Suprapubic skin (tissue), 4 donors: Measurements from ENCODE around the gene DHCR7.

ENCODE experiments used
- CTCF ChIP-seq, 2 donors: fragments of 200-600 bp in 1 of 2; fragments of 450-650 bp in 1 of 2; sonication (generic) in 1 of 2; IDR thresholded peaks; one replicate each; pipeline ENCODE4 v1.5.1; 2016 to 2019; ENCODE audit warnings: antibody characterized with exemption in 2 of 2, mild to moderate bottlenecking in 1 of 2, moderate library complexity in 1 of 2
- POLR2A ChIP-seq, 2 donors: fragments of 450-650 bp; IDR thresholded peaks; one replicate each; pipeline ENCODE4 v1.6.1; 2017; ENCODE audit warnings: antibody characterized with exemption in 2 of 2, mild to moderate bottlenecking in 2 of 2, moderate library complexity in 2 of 2
- POLR2AphosphoS5 ChIP-seq, 3 donors: sonication (generic); formaldehyde crosslinking; IDR thresholded peaks; one replicate each; pipeline ENCODE4 v1.6.1; 2017; ENCODE audit warnings: antibody characterized with exemption in 3 of 3

GRCh38 chr11:71399341-71399740, 48.9 kb downstream of the DHCR7 start:
- TF ChIP-seq CTCF (IDR thresholded peaks at IDR 0.05) (no peak), POLR2AphosphoS5 (IDR thresholded peaks at IDR 0.05) (no peak), POLR2A (IDR thresholded peaks at IDR 0.05) (no peak)
